Neural cell (in vitro differentiated cells): Measurements from ENCODE around the gene PPARGC1A.

Source experiments
- CTCF ChIP-seq: fragments of 450-650 bp; IDR thresholded peaks from 2 replicates; pipeline ENCODE4 v1.5.1; 2014; ENCODE audit warnings: antibody characterized with exemption, mild to moderate bottlenecking, moderate library complexity; ENCODE audit not compliant: poor library complexity, severe bottlenecking
- EZH2 ChIP-seq: fragments of 200-600, 300-800 bp; shearing (Covaris generic), sonication (generic); IDR thresholded peaks from 2 replicates; pipeline ENCODE4 v1.6.1; 2014; ENCODE audit warnings: antibody characterized with exemption, low read length, borderline replicate concordance, mild to moderate bottlenecking; ENCODE audit not compliant: insufficient read depth, poor library complexity, severe bottlenecking
- RAD21 ChIP-seq: fragments of 450-650 bp; conservative IDR thresholded peaks from 2 replicates; pipeline ENCODE4 v1.6.1; 2014; ENCODE audit warnings: antibody characterized with exemption, mild to moderate bottlenecking, moderate library complexity
- REST ChIP-seq: IDR thresholded peaks from 2 replicates; pipeline ENCODE4 v1.6.1; 2012; ENCODE audit warnings: borderline replicate concordance

DNA sequence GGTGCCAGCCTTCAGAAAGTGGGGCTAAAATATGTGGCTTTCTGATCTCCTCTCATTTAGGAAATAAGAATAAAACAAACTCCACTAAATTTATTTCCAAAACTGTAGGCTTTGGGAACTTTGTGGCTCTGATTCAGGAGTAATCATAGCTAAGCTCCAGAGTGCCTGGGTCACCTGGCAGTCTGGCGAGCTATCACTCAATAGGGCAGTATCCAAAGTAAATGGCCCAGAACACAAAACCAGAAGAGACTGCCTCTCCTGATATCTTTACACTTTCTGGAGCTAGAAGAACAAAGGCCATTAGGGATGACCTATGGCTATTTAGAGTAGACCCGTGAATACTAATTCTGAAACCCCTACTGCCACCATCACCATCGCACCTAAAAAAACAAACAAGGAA lies 17.0 kb upstream of the PPARGC1A start:
- TF ChIP-seq RAD21 (no peak), CTCF (no peak), EZH2 (no peak), REST (no peak)
